NT2/D1 (cell line): Measurements from ENCODE around the gene LAMB4.

Experiments
- DNase-seq: peaks from one replicate; pipeline ENCODE4 v3.0.0-alpha.2; 2011; ENCODE audit warnings: low read depth, low spot score
- H3K27me3 ChIP-seq: 2 replicates; pipeline ENCODE4 v1.6.0; 2011; ENCODE audit warnings: mild to moderate bottlenecking; ENCODE audit not compliant: insufficient read length, insufficient read depth
- H3K36me3 ChIP-seq: 2 replicates; pipeline ENCODE4 v1.6.1; 2011; ENCODE audit warnings: mild to moderate bottlenecking, low read length, mixed read lengths; ENCODE audit not compliant: insufficient read depth, insufficient read length
- H3K4me1 ChIP-seq: 2 replicates; pipeline ENCODE4 v1.5.1; 2011; ENCODE audit not compliant: insufficient read depth, insufficient read length
- H3K4me3 ChIP-seq: 2 replicates; pipeline ENCODE4 v1.5.1; 2011; ENCODE audit warnings: low read depth; ENCODE audit not compliant: insufficient read length
- H3K9ac ChIP-seq: 2 replicates; pipeline ENCODE4 v1.6.0; 2011; ENCODE audit warnings: low read depth; ENCODE audit not compliant: insufficient read length
- H3K9me3 ChIP-seq: 2 replicates; pipeline ENCODE4 v1.5.1; 2011; ENCODE audit warnings: mild to moderate bottlenecking, low read length; ENCODE audit not compliant: insufficient read depth
- SUZ12 ChIP-seq: IDR thresholded peaks from 2 replicates; pipeline ENCODE4 v1.6.1; 2011; ENCODE audit not compliant: insufficient read length, insufficient read depth; ENCODE audit errors: extremely low read depth
- YY1 ChIP-seq: IDR thresholded peaks from 2 replicates; pipeline ENCODE4 v1.6.1; 2011; ENCODE audit not compliant: insufficient read length, insufficient read depth
- ZNF274 ChIP-seq: IDR thresholded peaks from 2 replicates; pipeline ENCODE4 v1.6.1; 2011; ENCODE audit warnings: mild to moderate bottlenecking, low read depth, low read length

The LAMB4 gene

GRCh38 chr7:108078691-108079090, 51.5 kb downstream of the LAMB4 start:
- Histone ChIP-seq H3K36me3 (no peaks in the 10 kb centered on the region), H3K4me3 (no peak overlapping the region), H3K9me3 (peaks cover 4% of the 10 kb centered on the region; the same call in 1 of the 2 replicates), H3K9ac (no peak overlapping the region), H3K27me3 (no peaks in the 10 kb centered on the region), H3K4me1 (peaks cover 5% of the 10 kb centered on the region)
- no peak for DNase-seq
- no peak for TF ChIP-seq YY1
- TF ChIP-seq SUZ12, result no peak
- no peak for TF ChIP-seq ZNF274

GRCh38 chr7:108078211-108078673, 51.9 kb downstream of the LAMB4 start:
- TF ChIP-seq YY1, result no peak
- no peak for TF ChIP-seq SUZ12
- TF ChIP-seq ZNF274, result no peak
- H3K27me3 ChIP-seq, result no peaks in the 10 kb centered on the region
- no peak overlapping the region for H3K4me3 ChIP-seq
- peaks cover 5% of the 10 kb centered on the region for H3K4me1 ChIP-seq
- H3K36me3 ChIP-seq, result no peaks in the 10 kb centered on the region
- H3K9me3 ChIP-seq, result peaks cover 4% of the 10 kb centered on the region; the same call in 1 of the 2 replicates
- DNase-seq, result no peak
- no peak overlapping the region for H3K9ac ChIP-seq

DNA sequence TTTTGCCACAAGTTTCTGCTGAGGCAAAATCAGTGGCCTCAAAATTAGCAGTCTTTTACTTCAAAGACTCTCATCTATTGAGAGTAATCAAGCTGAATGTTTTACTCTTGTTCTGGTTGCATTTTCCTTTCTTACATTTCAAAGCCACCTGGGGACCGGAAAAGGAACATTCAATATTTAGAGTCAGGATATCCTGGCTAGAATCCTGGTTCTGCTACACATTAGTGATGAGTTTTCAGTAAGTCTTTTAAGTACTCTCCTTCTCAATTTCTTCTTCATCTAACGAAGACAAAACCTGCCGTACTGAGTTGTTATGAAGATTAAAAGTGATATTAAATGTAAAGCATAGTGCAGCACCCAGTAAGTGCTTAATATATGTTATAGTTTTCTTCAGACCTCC, 52.5 kb downstream of the LAMB4 start:
- H3K36me3 ChIP-seq, result no peaks in the 10 kb centered on the region
- H3K9me3 ChIP-seq, result peaks cover 4% of the 10 kb centered on the region; the same call in 1 of the 2 replicates
- H3K4me3 ChIP-seq, result no peak overlapping the region
- no peak for DNase-seq
- H3K4me1 ChIP-seq, result peaks cover 5% of the 10 kb centered on the region
- no peaks in the 10 kb centered on the region for H3K27me3 ChIP-seq
- TF ChIP-seq SUZ12 (no peak), ZNF274 (no peak), YY1 (no peak)
- no peak overlapping the region for H3K9ac ChIP-seq

GRCh38 chr7:108076156-108076555, 54.0 kb downstream of the LAMB4 start:
- TF ChIP-seq SUZ12 (no peak), YY1 (no peak), ZNF274 (no peak)
- Histone ChIP-seq H3K9me3 (no peaks in the 10 kb centered on the region), H3K4me3 (no peak overlapping the region), H3K27me3 (no peaks in the 10 kb centered on the region), H3K9ac (no peak overlapping the region), H3K4me1 (peaks cover 5% of the 10 kb centered on the region), H3K36me3 (no peaks in the 10 kb centered on the region)
- DNase-seq, result no peak

GRCh38 chr7:108073305-108074070, 56.7 kb downstream of the LAMB4 start:
- Histone ChIP-seq H3K4me1 (peaks cover 5% of the 10 kb centered on the region), H3K4me3 (no peak overlapping the region), H3K36me3 (no peaks in the 10 kb centered on the region), H3K9me3 (no peaks in the 10 kb centered on the region), H3K27me3 (no peaks in the 10 kb centered on the region), H3K9ac (no peak overlapping the region)
- DNase-seq, result no peak
- TF ChIP-seq SUZ12, result no peak
- no peak for TF ChIP-seq ZNF274
- no peak for TF ChIP-seq YY1

- Histone ChIP-seq H3K27me3 (no peaks in the 10 kb centered on the region), H3K9ac (no peak overlapping the region), H3K4me3 (no peak overlapping the region), H3K36me3 (no peaks in the 10 kb centered on the region), H3K9me3 (no peaks in the 10 kb centered on the region), H3K4me1 (peaks cover 2% of the 10 kb centered on the region)
- DNase-seq, result no peak
- TF ChIP-seq YY1 (no peak), ZNF274 (no peak), SUZ12 (no peak)
These were observed 57.4 kb downstream of the LAMB4 start for GRCh38 chr7:108072739-108073138.

GRCh38 chr7:108072116-108072515, 58.0 kb downstream of the LAMB4 start:
- H3K9me3 ChIP-seq, result no peaks in the 10 kb centered on the region
- no peak for DNase-seq
- H3K36me3 ChIP-seq, result no peaks in the 10 kb centered on the region
- TF ChIP-seq SUZ12 (no peak), ZNF274 (no peak), YY1 (no peak)
- H3K4me1 ChIP-seq, result peaks cover 2% of the 10 kb centered on the region
- H3K9ac ChIP-seq, result no peak overlapping the region
- no peaks in the 10 kb centered on the region for H3K27me3 ChIP-seq
- H3K4me3 ChIP-seq, result no peak overlapping the region

- TF ChIP-seq ZNF274 (no peak), YY1 (no peak), SUZ12 (no peak)
- no peaks in the 10 kb centered on the region for H3K9me3 ChIP-seq
- peaks cover 2% of the 10 kb centered on the region for H3K4me1 ChIP-seq
- no peak for DNase-seq
- no peak overlapping the region for H3K9ac ChIP-seq
- H3K36me3 ChIP-seq, result no peaks in the 10 kb centered on the region
- H3K27me3 ChIP-seq, result no peaks in the 10 kb centered on the region
- no peak overlapping the region for H3K4me3 ChIP-seq
These were observed 58.6 kb downstream of the LAMB4 start for GRCh38 chr7:108071551-108071950.
